Dermis microvascular lymphatic vessel endothelial cell (primary cell): ENCODE measurements around the gene TGFBR2. TPM values are rescaled to one million over a fixed set of nuclear protein-coding genes. Genes with fewer than 3 reads are reported as not detected.

ENCODE experiments used
- DNase-seq, 2 donors: peaks; one replicate each; pipeline versions ENCODE4 v3.0.0 to v3.0.0-alpha.2; 2010; ENCODE audit warnings: low read depth in 2 of 2
- total RNA-seq: library from RNA; depleted of rRNA; stranded (reverse); fragments of >200 nt; gene quantifications from 2 replicates; pipeline ENCODE4 v1.2.1, GENCODE V29; 2014

The TGFBR2 gene
- total RNA-seq, 1 donor from 2014 or later, result 303 TPM

GRCh38 chr3:30602946-30603345 lies 3.5 kb upstream of the TGFBR2 start:
- no peak for DNase-seq

GRCh38 chr3:30604093-30604492 lies 2.3 kb upstream of the TGFBR2 start:
- no peak for DNase-seq

- no peak for DNase-seq
Observed at GRCh38 chr3:30604558-30604957, 1.8 kb upstream of the TGFBR2 start.

GRCh38 chr3:30605005-30605404 lies 1.4 kb upstream of the TGFBR2 start:
- DNase-seq, result no peak

- no peak for DNase-seq
Observed at GRCh38 chr3:30605706-30606300, 598 bp upstream of the TGFBR2 start.

GRCh38 chr3:30607032-30607833 lies 832 bp downstream of the TGFBR2 start:
- DNase-seq, result peak in 1 of 2 donors; percentile 82

GRCh38 chr3:30608598-30608947 lies 2.2 kb downstream of the TGFBR2 start:
- no peak for DNase-seq

GRCh38 chr3:30609930-30610701 lies 3.7 kb downstream of the TGFBR2 start:
- DNase-seq, result no peak

GRCh38 chr3:30610702-30611368 lies 4.4 kb downstream of the TGFBR2 start:
- DNase-seq, result no peak

GRCh38 chr3:30611613-30612436 lies 5.4 kb downstream of the TGFBR2 start:
- DNase-seq, result peak in 1 of 2 donors; percentile 65

GRCh38 chr3:30612437-30613132 lies 6.2 kb downstream of the TGFBR2 start:
- DNase-seq, result no peak

GRCh38 chr3:30613133-30613825 lies 6.9 kb downstream of the TGFBR2 start:
- DNase-seq, result no peak

GRCh38 chr3:30614373-30614772 lies 8.0 kb downstream of the TGFBR2 start:
- DNase-seq, result no peak

- peak in 1 of 2 donors; percentile 58 for DNase-seq
Observed at GRCh38 chr3:30614943-30615342, 8.5 kb downstream of the TGFBR2 start.

GRCh38 chr3:30615615-30616346 lies 9.4 kb downstream of the TGFBR2 start:
- DNase-seq, result no peak

- no peak for DNase-seq
Observed at GRCh38 chr3:30616347-30617027, 10.1 kb downstream of the TGFBR2 start.

GRCh38 chr3:30617069-30617468 lies 10.7 kb downstream of the TGFBR2 start:
- no peak for DNase-seq

GRCh38 chr3:30617653-30618052 lies 11.3 kb downstream of the TGFBR2 start:
- DNase-seq, result no peak

- DNase-seq, result no peak
Observed at GRCh38 chr3:30618526-30618925, 12.1 kb downstream of the TGFBR2 start.
